ENCODE measurements around the gene GID8. TPM values are rescaled to one million over a fixed set of nuclear protein-coding genes. Genes with fewer than 3 reads are reported as not detected.
A peak's percentile ranks its signal among the peaks of the same experiment; 100 is the strongest.

GID8 gene
- total and polyA plus RNA-seq, 2 of the 13 experiments (the other 11 are each of a cell fraction or from before 2014, with no cell fraction given): 39.6 to 59.8 TPM

GRCh38 chr20:62970307-62971210 is 32.6 kb downstream of the GID8 start:
- intact Hi-C loops (cut with micrococcal nuclease; ENCODE audit: unreplicated experiment) (no loop called here), in situ Hi-C loops (cut with HindIII; ENCODE audit: extremely low pct_ligation_motif_present, low pct_unique_long_range_greater_than_20kb) (no loop called here)
- no peak for FAIRE-seq
- Histone ChIP-seq H3K79me2 (ENCODE audit: insufficient read depth, low read length) (no peaks in the 10 kb centered on the region), H3K4me2 (ENCODE audit: low read depth, low read length) (peak overlapping the region; percentile 80), H3K36me3 (replicated peaks in 1 of 2; ENCODE audit: control insufficient read depth in 1 of 2, insufficient read depth in 2 of 2, low read length in 2 of 2) (peaks cover 12 to 13% of the 10 kb centered on the region in 2 experiments), H3K27me3 (ENCODE audit: control insufficient read depth in 1 of 2, insufficient read depth in 2 of 2, low read length in 2 of 2) (peaks cover 15 to 44% of the 10 kb centered on the region in 2 experiments), H3K4me1 (ENCODE audit: insufficient read depth, low read length) (peaks cover 45% of the 10 kb centered on the region), H4K20me1 (ENCODE audit: insufficient read depth, low read length) (peaks cover 27% of the 10 kb centered on the region; the same call in 1 of the 2 replicates), H3K4me3 (replicated peaks in 1 of 3; ENCODE audit: insufficient read depth in 1 of 3, low read depth in 2 of 3, low read length in 3 of 3) (peak overlapping the region in 2 of 3 experiments; percentile 21 to 69; a peak in 4 of 6 replicates), H2AFZ (ENCODE audit: low read length) (no peak overlapping the region), H3K9me3 (ENCODE audit: low read length) (no peaks in the 10 kb centered on the region), H3K27ac (ENCODE audit: extremely low read length, insufficient read depth, low read length) (no peak overlapping the region), H3K9ac (ENCODE audit: insufficient read depth, low read depth, low read length) (peak overlapping the region; percentile 63)
- CTCF ChIA-PET (ENCODE audit: low intra/inter-chr PET ratio, low total read pairs): interaction anchor here (0.7 kb wide), 1 partner anchor 70 kb away, joined by 3 read pairs; no protein-coding TSS in a partner anchor
- whole genome bisulfite sequencing (ENCODE audit: low lambda C conversion rate): 24% methylated on average over 20 of the region's 33 CpGs
- POLR2A ChIA-PET: interaction anchor here (0.6 to 2.8 kb wide), 13 partner anchors 8 to 1286 kb away, joined by 3 to 20 read pairs (median 4); partner anchors contain the start of gene GID8
- DNase-seq (ENCODE audit: low spot score): no peak
- peak; percentile 61 for ATAC-seq
- BruUV-seq (replicated peaks): no TSS peak
- TF ChIP-seq ZNF772 (CRISPR knock-in tag; IDR thresholded peaks at IDR 0.05) (no peak), HOXA5 (CRISPR knock-in tag; IDR thresholded peaks at IDR 0.05) (no peak), RARG (CRISPR knock-in tag; IDR thresholded peaks at IDR 0.05; ENCODE audit: low read depth) (peak; percentile 30; the same call in 1 of the 2 replicates), ZFP62 (CRISPR knock-in tag; IDR thresholded peaks at IDR 0.05) (no peak), UBTF (CRISPR knock-in tag; IDR thresholded peaks at IDR 0.05) (peak; percentile 79; the same call in 1 of the 2 replicates), ETS1 (CRISPR knock-in tag; IDR thresholded peaks at IDR 0.05) (no peak), TAF15 (IDR thresholded peaks at IDR 0.05; ENCODE audit: low read depth, low read length, poor library complexity, severe bottlenecking) (no peak), NR0B2 (CRISPR knock-in tag; IDR thresholded peaks at IDR 0.05) (no peak), ATF4 (CRISPR knock-in tag; IDR thresholded peaks at IDR 0.05) (no peak), KDM1A (CRISPR knock-in tag; IDR thresholded peaks at IDR 0.05) (no peak), ZNF7 (CRISPR knock-in tag; IDR thresholded peaks at IDR 0.05) (no peak), ZBTB37 (CRISPR knock-in tag; IDR thresholded peaks at IDR 0.05) (no peak), CHD2 (IDR thresholded peaks at IDR 0.05; ENCODE audit: low read depth, low read length) (0 out of 2 replicates have a peak, but pooled peaks have one; percentile 23), FOXK2 (IDR thresholded peaks at IDR 0.05) (no peak), REPIN1 (CRISPR knock-in tag; IDR thresholded peaks at IDR 0.05; ENCODE audit: borderline replicate concordance, low read depth) (no peak)
